Measurements from ENCODE around the gene VWA3A. TPM values are rescaled to one million over a fixed set of nuclear protein-coding genes. Genes with fewer than 3 reads are reported as not detected.
"Not testable (repeated sequence)": the region's sequence is repeated elsewhere in the genome, so short reads cannot be mapped to it uniquely, and the experiment has no call there.

VWA3A gene
- total RNA-seq, 1 donor from 2014 or later = 0.20 TPM

- intact Hi-C loops (cut with micrococcal nuclease) = loop anchor here (10.0 kb wide), 1 partner anchor 424 kb away; the partner anchor contains the start of gene IGSF6
Measured at GRCh38 chr16:22078656-22079055, 13.7 kb upstream of the VWA3A start.

GRCh38 chr16:22081050-22081449 lies 11.3 kb upstream of the VWA3A start:
- intact Hi-C loops (cut with micrococcal nuclease) = no loop called here

- intact Hi-C loops (cut with micrococcal nuclease) = no loop called here
Measured at GRCh38 chr16:22086440-22086839, 5.9 kb upstream of the VWA3A start.

- intact Hi-C loops (cut with micrococcal nuclease) = no loop called here
Measured at GRCh38 chr16:22088642-22089041, 3.7 kb upstream of the VWA3A start.

DNA sequence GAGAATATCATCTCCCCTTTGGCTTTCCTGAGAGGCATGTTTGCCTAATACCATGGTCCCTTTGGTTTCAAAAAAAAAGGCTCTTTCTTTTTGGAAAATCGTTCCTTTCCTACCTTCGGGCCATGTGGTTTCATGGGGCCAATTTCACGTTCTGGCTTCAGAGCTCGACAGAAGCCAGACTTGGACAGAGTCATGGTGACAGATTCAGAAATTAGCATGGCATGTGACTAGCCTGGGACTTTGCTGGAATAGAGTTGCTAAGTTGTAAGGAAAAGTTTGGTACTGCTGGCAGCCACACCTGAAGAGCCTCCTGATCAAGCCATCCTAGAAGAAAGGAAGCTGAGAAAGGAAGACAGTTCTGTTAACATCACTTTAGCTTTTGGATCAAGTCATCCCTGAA lies 2.4 kb upstream of the VWA3A start:
- intact Hi-C loops (cut with micrococcal nuclease) = no loop called here

DNA sequence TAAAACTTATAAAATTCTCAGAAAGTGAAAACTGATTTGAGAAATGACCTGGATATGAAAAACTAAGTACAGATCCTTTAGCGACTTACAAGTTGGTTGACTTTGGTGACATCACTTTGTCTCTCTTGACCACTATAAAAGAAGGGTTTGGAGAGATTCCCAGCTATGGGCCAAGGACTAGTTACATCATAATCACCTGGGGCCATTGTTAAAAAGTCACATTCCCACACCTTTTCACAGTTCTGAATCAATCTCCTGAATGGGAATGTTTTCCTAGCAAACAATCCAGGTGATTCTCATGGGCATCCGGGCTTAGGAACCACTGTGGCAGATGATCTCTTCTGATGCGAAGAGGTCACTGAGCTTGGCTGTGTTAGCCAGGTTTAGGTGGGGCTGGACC lies 620 bp upstream of the VWA3A start:
- intact Hi-C loops (cut with micrococcal nuclease) = no loop called here

GRCh38 chr16:22093331-22093730 lies 990 bp downstream of the VWA3A start:
- intact Hi-C loops (cut with micrococcal nuclease) = no loop called here

- intact Hi-C loops (cut with micrococcal nuclease) = no loop called here
Measured at GRCh38 chr16:22093996-22094395, 1.7 kb downstream of the VWA3A start.

DNA sequence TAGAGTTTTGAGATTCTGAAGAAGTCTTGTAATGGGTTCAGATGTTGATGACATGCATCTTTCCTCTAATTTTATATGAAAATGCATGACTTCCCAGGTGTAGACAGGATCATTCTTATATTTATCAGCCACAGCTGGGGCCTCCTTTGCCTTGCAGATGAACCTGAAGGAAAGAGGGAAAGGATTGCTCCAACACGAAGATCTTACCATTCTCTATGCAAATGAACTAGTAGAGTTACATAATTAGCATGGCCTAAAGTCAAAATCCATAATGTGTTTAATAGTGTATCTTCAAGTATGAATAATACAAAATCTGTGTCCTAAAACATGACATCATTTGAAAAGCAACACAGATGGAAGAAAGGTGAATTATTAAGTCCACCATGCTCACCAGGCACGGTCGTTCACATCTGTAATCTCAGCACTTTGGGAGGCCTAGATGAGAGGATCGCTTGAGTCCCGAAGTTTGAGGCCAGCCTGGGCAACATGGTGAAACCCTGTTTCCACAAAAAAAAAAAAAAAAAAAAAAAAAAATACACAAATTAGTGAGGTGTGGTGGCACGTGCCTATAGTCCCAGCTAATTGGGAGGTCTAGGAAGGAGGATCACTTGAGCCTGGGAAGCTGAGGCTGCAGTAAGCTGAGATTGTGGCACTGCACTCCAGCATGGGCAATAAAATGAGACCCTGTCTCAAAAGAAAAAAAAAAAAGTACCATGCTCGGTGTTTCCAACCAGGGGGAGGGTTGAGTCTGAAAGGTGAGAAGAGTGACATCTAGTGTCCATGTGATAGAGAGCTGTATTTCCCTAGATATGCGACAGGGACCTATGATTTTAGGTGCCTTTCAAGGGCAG lies 6.3 kb downstream of the VWA3A start:
- intact Hi-C loops (cut with micrococcal nuclease) = loop anchor here (1.0 kb wide), 4 partner anchors 21 to 145 kb away; partner anchors contain the start of genes PDZD9 and UQCRC2

- intact Hi-C loops (cut with micrococcal nuclease) = loop anchor here (1.0 kb wide), 4 partner anchors 22 to 146 kb away; partner anchors contain the start of genes PDZD9 and UQCRC2
Measured at GRCh38 chr16:22099256-22099975, 7.1 kb downstream of the VWA3A start.

DNA sequence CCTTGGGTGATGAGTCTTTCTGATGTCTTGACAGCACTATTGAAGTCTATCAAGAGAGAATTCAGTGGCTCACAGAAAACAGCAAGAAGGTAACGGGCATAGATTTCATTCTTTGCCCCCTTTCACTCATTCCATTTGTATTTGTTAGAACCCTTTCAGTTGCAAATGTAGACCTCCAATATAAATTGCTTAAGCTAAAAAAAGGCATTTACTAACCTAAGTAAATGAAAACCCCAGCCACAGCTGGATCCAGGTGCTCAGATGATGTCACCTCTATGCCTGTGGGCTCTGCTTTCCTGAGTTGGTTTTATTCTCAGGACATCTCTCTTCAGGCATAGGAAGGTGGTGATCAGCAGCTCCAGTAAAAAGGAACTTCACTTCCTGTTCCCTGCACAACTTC lies 11.1 kb downstream of the VWA3A start:
- intact Hi-C loops (cut with micrococcal nuclease) = no loop called here

DNA sequence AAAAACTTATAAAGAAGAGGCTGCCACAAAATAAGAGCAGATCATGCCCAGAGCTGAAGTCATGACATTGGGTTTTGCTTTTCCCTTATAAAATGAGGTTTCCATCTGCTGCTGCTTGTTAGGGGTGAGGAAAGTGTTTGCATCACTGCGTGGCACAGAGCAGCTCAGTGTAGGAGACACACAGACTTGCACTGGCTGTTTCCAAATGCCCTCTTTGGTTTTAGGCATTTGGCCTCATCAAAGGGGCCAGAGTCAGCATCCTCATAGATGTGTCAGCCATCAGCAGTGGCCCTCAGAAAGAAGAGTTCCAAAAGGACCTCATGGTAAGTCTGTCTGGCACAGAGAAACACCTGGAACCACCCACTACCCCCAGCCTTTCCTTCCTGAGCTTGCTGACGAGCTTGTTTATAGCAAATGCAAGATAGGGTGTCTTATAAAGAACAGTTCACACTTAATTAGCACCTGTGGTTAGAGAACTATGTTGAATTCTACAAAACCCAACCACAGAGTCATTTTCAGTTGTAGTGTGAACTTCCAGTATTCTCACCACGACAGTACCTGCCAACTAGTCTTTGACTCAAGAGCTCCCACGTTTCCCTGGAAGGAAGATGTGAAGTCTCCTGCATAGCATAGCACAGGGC lies 17.0 kb downstream of the VWA3A start:
- intact Hi-C loops (cut with micrococcal nuclease) = no loop called here

GRCh38 chr16:22111629-22112028 lies 19.3 kb downstream of the VWA3A start:
- intact Hi-C loops (cut with micrococcal nuclease) = not testable (repeated sequence)

GRCh38 chr16:22116095-22116700 lies 23.9 kb downstream of the VWA3A start:
- intact Hi-C loops (cut with micrococcal nuclease) = no loop called here

DNA sequence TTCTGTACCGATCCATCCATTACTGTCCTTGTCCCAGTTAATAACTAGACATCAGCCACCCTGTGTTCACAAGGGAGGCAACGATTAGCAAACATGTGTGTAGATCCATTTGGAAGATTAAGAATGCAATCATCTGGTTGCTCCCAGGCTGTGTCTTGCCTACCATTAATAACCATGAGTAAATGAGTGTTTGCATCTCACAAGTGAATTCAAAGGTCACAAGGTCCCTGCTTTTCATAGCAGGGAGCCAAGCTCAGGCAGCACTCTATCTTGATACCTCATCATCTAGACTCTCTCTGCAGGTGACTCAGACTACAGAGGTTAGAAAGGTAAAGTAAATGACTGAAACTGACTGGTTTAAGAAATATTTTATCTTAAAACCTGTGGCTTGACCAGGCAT lies 25.3 kb downstream of the VWA3A start:
- intact Hi-C loops (cut with micrococcal nuclease) = no loop called here

- intact Hi-C loops (cut with micrococcal nuclease) = no loop called here
Measured at GRCh38 chr16:22120440-22120839, 28.1 kb downstream of the VWA3A start.

GRCh38 chr16:22122239-22122638 lies 29.9 kb downstream of the VWA3A start:
- intact Hi-C loops (cut with micrococcal nuclease) = no loop called here

- intact Hi-C loops (cut with micrococcal nuclease) = no loop called here
Measured at GRCh38 chr16:22123146-22123545, 30.8 kb downstream of the VWA3A start.

GRCh38 chr16:22123759-22124490 lies 31.6 kb downstream of the VWA3A start:
- intact Hi-C loops (cut with micrococcal nuclease) = no loop called here

DNA sequence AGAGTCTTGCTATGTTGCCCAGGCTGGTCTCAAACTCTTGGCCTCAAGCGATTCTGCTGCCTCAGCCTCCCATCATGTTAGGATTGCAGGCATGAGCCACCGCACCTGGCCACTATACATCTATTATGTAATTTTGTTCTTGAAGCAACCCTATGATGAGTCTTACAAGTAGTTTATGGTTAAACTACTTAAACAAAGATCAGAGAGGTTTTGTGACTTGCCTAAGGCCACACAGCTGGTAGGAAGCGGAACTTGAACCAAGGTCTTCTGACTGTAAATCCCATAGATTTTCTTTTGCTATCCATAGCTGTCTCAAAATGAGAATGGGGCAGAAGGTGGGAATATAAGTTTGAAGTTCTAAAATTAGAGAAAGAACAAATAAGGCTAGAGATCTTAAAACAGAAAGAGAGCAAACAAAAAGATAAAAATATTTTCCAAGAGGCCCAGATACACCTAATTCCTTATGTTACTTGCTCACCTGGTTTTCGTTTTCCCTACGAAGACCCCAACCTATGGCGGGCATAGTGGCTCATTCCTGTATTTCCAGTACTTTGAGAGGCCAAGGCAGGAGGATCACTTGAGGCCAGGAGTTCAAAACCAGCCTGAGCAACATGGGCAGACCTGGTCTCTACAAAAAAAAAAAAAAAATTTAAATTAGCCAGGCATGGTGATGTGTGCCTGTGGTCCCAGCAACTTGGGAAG lies 32.4 kb downstream of the VWA3A start:
- intact Hi-C loops (cut with micrococcal nuclease) = no loop called here
